ENCODE data around the gene B4GALNT3.

DNA sequence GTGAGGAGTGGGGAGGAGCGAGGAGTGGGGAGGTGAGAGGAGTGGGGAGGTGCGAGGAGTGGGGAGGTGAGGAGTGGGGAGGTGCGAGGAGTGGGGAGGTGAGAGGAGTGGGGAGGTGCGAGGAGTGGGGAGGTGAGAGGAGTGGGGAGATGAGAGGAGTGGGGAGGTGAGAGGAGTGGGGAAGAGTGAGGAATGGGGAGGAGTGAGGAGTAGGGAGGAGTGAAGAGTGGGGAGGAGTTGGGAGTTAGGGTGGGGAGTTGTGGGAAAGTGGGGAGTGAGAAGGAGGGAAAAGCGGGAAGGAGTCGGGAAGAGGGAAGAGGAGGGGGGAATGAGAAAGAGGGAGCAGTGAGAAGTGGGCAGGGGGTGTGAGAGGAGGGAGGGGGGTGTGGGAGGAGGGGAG is 86.1 kb downstream of the B4GALNT3 start:
- TF ChIP-seq, protein P1, sequence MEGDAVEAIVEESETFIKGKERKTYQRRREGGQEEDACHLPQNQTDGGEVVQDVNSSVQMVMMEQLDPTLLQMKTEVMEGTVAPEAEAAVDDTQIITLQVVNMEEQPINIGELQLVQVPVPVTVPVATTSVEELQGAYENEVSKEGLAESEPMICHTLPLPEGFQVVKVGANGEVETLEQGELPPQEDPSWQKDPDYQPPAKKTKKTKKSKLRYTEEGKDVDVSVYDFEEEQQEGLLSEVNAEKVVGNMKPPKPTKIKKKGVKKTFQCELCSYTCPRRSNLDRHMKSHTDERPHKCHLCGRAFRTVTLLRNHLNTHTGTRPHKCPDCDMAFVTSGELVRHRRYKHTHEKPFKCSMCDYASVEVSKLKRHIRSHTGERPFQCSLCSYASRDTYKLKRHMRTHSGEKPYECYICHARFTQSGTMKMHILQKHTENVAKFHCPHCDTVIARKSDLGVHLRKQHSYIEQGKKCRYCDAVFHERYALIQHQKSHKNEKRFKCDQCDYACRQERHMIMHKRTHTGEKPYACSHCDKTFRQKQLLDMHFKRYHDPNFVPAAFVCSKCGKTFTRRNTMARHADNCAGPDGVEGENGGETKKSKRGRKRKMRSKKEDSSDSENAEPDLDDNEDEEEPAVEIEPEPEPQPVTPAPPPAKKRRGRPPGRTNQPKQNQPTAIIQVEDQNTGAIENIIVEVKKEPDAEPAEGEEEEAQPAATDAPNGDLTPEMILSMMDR (IDR thresholded peaks at IDR 0.05; ENCODE audit: insufficient read depth, low read length) = no peak
- no peak for TF ChIP-seq POLR2AphosphoS5 (IDR thresholded peaks at IDR 0.05; ENCODE audit: low read depth)
- TF ChIP-seq SPI1 (IDR thresholded peaks at IDR 0.05; ENCODE audit: borderline replicate concordance, low read depth) = no peak
- no peak for TF ChIP-seq GABPA (IDR thresholded peaks at IDR 0.05; ENCODE audit: low read depth)
- TF ChIP-seq, protein P2, sequence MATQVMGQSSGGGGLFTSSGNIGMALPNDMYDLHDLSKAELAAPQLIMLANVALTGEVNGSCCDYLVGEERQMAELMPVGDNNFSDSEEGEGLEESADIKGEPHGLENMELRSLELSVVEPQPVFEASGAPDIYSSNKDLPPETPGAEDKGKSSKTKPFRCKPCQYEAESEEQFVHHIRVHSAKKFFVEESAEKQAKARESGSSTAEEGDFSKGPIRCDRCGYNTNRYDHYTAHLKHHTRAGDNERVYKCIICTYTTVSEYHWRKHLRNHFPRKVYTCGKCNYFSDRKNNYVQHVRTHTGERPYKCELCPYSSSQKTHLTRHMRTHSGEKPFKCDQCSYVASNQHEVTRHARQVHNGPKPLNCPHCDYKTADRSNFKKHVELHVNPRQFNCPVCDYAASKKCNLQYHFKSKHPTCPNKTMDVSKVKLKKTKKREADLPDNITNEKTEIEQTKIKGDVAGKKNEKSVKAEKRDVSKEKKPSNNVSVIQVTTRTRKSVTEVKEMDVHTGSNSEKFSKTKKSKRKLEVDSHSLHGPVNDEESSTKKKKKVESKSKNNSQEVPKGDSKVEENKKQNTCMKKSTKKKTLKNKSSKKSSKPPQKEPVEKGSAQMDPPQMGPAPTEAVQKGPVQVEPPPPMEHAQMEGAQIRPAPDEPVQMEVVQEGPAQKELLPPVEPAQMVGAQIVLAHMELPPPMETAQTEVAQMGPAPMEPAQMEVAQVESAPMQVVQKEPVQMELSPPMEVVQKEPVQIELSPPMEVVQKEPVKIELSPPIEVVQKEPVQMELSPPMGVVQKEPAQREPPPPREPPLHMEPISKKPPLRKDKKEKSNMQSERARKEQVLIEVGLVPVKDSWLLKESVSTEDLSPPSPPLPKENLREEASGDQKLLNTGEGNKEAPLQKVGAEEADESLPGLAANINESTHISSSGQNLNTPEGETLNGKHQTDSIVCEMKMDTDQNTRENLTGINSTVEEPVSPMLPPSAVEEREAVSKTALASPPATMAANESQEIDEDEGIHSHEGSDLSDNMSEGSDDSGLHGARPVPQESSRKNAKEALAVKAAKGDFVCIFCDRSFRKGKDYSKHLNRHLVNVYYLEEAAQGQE (IDR thresholded peaks at IDR 0.05; ENCODE audit: insufficient replicate concordance, low read depth) = no peak
